Cardiac muscle cell (in vitro differentiated cells and primary cell): ENCODE data around the gene TGFB2. TPM values are rescaled to one million over a fixed set of nuclear protein-coding genes. Genes with fewer than 3 reads are reported as not detected.
A peak's percentile ranks its signal among the peaks of the same experiment; 100 is the strongest.

Experiments used
- DNase-seq, 2 donors: peaks; one replicate each; pipeline versions ENCODE4 v3.0.0 to v3.0.0-alpha.2; 2010 to 2017; ENCODE audit warnings: low read depth in 1 of 2, low spot score in 1 of 2
- H3K27ac ChIP-seq: fragments of 200-600 bp; sonication (generic); 2 replicates; pipeline ENCODE4 v1.5.1; 2016
- H3K27me3 ChIP-seq: fragments of 200-600 bp; sonication (generic); 2 replicates; pipeline ENCODE4 v1.6.0; 2016; ENCODE audit warnings: control low read depth
- H3K36me3 ChIP-seq: fragments of 200-600 bp; sonication (generic); 2 replicates; pipeline ENCODE4 v1.5.1; 2016; ENCODE audit warnings: control low read depth
- H3K4me1 ChIP-seq: fragments of 200-600 bp; sonication (generic); 2 replicates; pipeline ENCODE4 v1.8.1; 2017; ENCODE audit warnings: low read depth, mild to moderate bottlenecking, mixed run types
- H3K4me3 ChIP-seq: fragments of 200-600 bp; sonication (generic); 2 replicates; pipeline ENCODE4 v1.5.1; 2016; ENCODE audit warnings: mild to moderate bottlenecking
- H3K9me3 ChIP-seq: fragments of 200-600 bp; sonication (generic); 2 replicates; pipeline ENCODE4 v1.5.1; 2017; ENCODE audit warnings: low read depth, mild to moderate bottlenecking, control low read depth
- CTCF ChIP-seq: IDR thresholded peaks from 2 replicates; pipeline ENCODE4 v1.5.1; 2012; ENCODE audit warnings: low read depth, mild to moderate bottlenecking, low read length
- polyA plus RNA-seq: library from polyadenylated mRNA; unstranded; fragments of >200 nt; fragmentation: Nextera tagmentation; extraction: Ambion mirVana; gene quantifications from 2 replicates; pipeline ENCODE4 v1.2.1, GENCODE V29; 2016
- total RNA-seq: library from RNA; depleted of rRNA; stranded (reverse); fragments of >200 nt; gene quantifications from 2 replicates; pipeline ENCODE4 v1.2.3, GENCODE V29; 2016

TGFB2 gene
- total and polyA plus RNA-seq, 2 experiments from 2014 or later = 132 to 171 TPM

GRCh38 chr1:218429301-218429700, 84.2 kb downstream of the TGFB2 start:
- TF ChIP-seq CTCF = no peak
- Histone ChIP-seq H3K9me3 (no peaks in the 10 kb centered on the region), H3K4me3 (no peak overlapping the region), H3K4me1 (peaks cover 35% of the 10 kb centered on the region), H3K27me3 (no peaks in the 10 kb centered on the region), H3K27ac (peak overlapping the region; percentile 52), H3K36me3 (peaks cover 15% of the 10 kb centered on the region)
- DNase-seq = no peak

DNA sequence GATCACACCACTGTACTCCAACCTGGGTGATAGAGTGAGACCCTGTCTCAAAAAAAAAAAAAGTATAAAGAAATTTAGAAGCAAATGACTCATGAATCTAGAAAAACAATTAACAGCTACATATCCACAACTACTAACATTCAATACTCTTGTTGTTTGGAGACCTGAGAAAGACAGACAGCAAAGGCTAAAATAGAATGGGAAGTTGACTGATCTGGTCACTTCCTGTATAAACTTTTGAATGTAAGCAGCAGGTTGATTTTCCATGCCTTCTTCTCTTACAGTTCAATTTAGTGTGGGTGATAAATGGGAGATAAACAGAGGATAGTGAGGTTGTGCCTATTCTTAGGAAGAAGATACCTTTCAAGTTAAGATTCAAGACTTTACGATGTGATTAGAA, 85.2 kb downstream of the TGFB2 start:
- H3K27ac ChIP-seq = peak overlapping the region; percentile 52

DNA sequence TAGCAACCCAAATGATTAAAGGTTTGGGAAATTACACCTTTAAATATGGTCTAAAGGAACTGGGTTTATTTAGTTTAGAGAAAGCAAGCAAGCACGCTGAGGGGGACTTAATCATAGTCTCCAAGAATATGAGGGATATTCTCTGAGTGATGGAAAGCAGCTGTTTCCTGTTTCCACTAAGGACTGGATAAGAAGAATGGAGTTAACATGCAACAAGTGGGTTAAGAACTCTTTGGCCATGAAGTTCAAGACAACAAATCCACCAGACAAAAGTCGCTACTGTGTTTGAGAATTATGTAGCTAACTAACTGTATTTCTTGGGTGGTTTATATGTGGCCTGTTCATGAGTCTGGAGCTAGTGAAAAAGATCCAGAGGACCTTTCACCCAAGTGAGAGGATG, 85.7 kb downstream of the TGFB2 start:
- no peaks in the 10 kb centered on the region for H3K9me3 ChIP-seq
- H3K27me3 ChIP-seq = no peaks in the 10 kb centered on the region
- H3K4me1 ChIP-seq = peaks cover 44% of the 10 kb centered on the region
- no peak for TF ChIP-seq CTCF
- DNase-seq = peak in 1 of 2 donors; percentile 78
- H3K4me3 ChIP-seq = no peak overlapping the region
- H3K27ac ChIP-seq = peak overlapping the region; percentile 52
- H3K36me3 ChIP-seq = peaks cover 25% of the 10 kb centered on the region

More for the DNA sequence above, 85.2 kb downstream of the TGFB2 start:
- H3K4me1 ChIP-seq = peaks cover 43% of the 10 kb centered on the region
- H3K36me3 ChIP-seq = peaks cover 20% of the 10 kb centered on the region
- no peak for DNase-seq
- H3K27me3 ChIP-seq = no peaks in the 10 kb centered on the region
- no peak for TF ChIP-seq CTCF
- H3K9me3 ChIP-seq = no peaks in the 10 kb centered on the region
- H3K4me3 ChIP-seq = no peak overlapping the region

DNA sequence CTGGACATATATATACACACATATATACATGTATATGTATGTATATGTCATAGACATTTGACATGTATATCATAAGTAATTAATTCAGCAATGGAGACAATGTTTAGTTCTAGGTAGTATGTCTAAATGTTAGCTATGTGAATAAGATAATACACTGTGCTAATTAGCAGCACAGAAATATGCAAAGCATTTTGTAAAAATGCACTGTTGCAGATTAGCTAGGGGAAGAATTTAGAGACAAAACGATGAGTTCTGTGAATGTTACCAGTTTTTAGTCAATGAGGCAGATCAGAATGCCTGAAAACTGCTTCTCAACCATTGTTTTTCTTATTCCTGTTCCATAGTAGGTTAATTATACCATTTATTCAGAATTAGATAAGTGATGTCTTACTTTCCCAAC, 86.3 kb downstream of the TGFB2 start:
- Histone ChIP-seq H3K27me3 (no peaks in the 10 kb centered on the region), H3K36me3 (peaks cover 31% of the 10 kb centered on the region), H3K27ac (peak overlapping the region; percentile 52), H3K4me3 (no peak overlapping the region), H3K9me3 (no peaks in the 10 kb centered on the region), H3K4me1 (peaks cover 44% of the 10 kb centered on the region)
- no peak for DNase-seq
- TF ChIP-seq CTCF = no peak

DNA sequence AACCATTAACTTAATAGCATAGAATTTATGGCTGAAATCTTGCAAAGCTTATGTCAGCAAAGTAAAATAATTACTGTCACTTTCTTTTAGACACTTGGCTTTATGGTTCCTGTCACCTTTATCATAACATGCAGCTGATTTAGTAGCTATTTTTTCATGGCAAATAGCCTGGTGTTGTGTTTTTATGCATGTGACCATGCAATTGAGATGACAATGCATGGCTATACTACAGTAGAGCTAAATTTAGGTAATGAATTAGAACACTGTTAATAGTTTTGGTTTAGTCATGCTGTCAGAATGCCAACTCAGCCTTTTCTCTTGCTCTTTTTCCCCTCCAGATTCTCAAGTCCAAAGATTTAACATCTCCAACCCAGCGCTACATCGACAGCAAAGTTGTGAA, 88.6 kb downstream of the TGFB2 start:
- peak in 1 of 2 donors; percentile 27 for DNase-seq
- no peaks in the 10 kb centered on the region for H3K9me3 ChIP-seq
- no peaks in the 10 kb centered on the region for H3K27me3 ChIP-seq
- no peak overlapping the region for H3K4me3 ChIP-seq
- peaks cover 44% of the 10 kb centered on the region for H3K4me1 ChIP-seq
- H3K27ac ChIP-seq = peak overlapping the region; percentile 27
- TF ChIP-seq CTCF = no peak
- H3K36me3 ChIP-seq = peaks cover 52% of the 10 kb centered on the region

DNA sequence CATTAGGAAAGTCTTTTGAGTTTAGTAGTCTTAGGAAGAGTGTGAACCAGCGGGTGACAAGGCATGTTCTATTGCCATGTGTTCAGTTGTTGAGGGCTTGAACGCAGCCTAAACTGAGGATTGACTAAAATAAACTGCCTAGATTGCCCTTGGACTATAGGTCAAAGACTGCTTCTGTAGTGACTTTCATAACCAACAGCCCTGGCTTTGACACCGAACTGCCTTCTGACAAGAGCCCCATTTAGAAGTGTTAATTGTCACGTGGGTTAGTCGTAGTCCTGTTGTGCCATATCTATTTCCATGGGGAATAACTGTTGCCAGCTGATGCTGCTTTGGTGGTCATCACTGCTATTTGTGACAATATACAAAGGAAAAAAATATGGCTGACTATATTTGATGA, 90.4 kb downstream of the TGFB2 start:
- Histone ChIP-seq H3K27ac (peak overlapping the region; percentile 44), H3K4me1 (peaks cover 38% of the 10 kb centered on the region), H3K36me3 (peaks cover 62% of the 10 kb centered on the region), H3K27me3 (no peaks in the 10 kb centered on the region), H3K4me3 (no peak overlapping the region), H3K9me3 (no peaks in the 10 kb centered on the region)
- DNase-seq = no peak
- TF ChIP-seq CTCF = no peak
